SW480 (cell line): ENCODE measurements around the gene P3H2.

Source experiments
- DNase-seq: peaks from one replicate; pipeline ENCODE4 v3.0.0-alpha.2; 2016; ENCODE audit warnings: low spot score

P3H2 gene

GRCh38 chr3:189944285-189945145 lies 176.2 kb downstream of the P3H2 start:
- no peak for DNase-seq

GRCh38 chr3:189942948-189943347 lies 177.7 kb downstream of the P3H2 start:
- no peak for DNase-seq

DNA sequence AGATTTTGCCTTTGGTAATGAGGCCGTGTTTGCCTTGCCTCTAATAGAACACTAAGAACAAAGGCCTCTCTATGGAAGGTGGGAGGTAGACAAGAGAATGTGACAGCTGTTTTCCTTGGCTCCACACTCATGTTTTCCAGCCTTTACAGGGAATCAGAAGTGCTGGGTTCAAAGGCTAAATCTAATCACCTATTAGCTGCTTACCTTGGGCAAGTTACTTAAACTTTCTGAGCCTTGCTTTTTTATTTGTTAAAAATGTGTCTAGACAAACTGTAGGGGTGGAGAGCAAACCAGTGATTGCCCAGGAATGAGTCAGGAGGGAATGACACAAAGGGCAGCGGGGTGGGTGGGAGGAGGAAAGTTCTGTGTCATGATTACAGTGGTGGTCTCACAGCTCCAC lies 179.0 kb downstream of the P3H2 start:
- no peak for DNase-seq

- DNase-seq: no peak
Observed at GRCh38 chr3:189941125-189941524, 179.6 kb downstream of the P3H2 start.

DNA sequence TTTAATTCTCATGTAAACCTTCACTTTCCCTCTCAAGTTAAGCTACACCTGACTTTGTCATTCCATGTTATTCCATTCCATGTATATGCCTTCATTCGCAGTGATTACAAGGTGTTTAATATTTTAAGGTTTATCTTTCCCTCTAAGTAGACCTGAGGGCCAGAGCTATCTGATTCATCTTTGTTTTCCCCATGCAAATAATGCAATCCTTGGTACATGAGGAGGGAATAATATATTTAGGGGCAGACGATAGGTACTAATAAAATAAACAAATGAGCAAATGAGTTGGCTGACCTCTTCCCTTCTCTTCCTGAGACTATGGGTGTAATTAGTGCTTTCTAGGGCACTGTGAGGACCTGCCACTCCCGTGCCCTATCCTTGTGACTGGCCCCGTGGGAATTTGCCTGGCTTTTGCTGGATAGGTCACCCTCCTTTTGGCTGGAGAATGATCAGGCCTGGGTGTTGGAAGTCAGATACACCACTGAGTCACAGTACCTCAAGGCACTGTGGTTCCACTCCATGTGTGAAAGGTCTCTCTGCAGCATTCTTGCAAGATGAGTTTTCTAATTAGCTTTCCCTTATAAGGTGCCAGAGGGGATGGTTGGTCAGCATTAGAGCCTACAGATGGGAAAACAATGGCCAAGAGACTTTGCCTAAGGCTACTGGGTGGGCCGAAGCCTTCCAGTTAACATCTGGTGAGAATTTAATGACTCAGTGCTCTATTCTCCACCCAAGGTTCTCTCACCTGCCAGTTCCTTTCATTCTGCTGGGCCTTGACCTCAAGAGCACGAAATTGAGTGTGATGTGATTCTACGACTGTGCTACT lies 183.2 kb downstream of the P3H2 start:
- DNase-seq: peak; percentile 31

DNA sequence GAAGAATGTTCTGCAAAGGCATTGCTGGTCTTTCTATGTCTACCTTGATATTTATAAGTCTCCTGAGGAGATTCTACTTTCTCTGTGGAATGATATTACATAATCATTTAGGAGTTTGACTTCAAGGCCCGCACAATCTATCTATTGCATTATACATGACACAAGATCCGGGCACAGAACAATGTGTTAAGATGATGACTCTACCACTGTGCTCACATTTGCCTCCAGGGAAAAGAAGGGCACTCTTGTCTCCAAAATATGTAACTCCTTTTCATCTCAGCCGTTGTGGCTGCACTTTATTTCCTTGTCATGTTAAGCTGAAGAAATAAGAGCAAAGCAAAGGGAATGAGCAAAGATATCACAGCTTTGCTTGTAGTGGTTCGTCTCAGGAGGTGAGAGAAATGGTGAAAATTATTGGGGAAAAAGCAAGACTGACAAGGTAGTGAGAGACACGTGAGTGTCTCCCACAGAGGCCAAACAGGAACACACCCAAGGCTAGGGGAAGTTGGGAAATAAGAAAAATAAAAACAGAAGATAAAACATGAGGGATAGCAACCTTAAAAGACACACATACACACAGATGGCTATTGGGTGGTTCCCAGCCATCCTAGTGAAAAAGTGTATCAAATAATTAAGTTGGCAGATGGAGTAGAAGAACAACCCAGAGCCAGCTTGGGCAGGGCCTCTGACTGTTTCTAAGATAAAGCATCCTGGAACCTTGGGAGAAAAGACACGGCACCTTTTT lies 184.3 kb downstream of the P3H2 start:
- no peak for DNase-seq

GRCh38 chr3:189927975-189928895 lies 192.5 kb downstream of the P3H2 start:
- DNase-seq: no peak

GRCh38 chr3:189921770-189922169 lies 198.9 kb downstream of the P3H2 start:
- DNase-seq: no peak

DNA sequence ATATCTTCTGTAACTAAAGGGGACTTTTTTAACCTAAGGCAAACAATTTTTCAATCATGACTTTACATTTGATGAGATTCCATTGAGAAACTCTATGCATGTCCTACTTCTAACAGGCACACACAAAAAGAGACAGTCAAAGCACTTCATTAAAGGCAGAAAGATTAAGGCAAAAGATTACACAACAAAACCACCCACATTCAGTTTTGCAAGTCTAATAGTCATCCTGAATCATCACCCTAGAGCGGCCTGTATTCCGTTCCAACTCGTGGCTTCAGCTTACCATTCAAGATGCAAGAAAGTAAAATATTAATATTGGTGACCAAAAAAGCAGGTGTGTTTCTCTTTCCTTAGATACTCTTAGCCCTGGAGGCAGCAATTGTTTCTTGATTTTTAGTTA lies 205.9 kb downstream of the P3H2 start:
- no peak for DNase-seq

GRCh38 chr3:189911001-189911400 lies 209.7 kb downstream of the P3H2 start:
- DNase-seq: no peak

DNA sequence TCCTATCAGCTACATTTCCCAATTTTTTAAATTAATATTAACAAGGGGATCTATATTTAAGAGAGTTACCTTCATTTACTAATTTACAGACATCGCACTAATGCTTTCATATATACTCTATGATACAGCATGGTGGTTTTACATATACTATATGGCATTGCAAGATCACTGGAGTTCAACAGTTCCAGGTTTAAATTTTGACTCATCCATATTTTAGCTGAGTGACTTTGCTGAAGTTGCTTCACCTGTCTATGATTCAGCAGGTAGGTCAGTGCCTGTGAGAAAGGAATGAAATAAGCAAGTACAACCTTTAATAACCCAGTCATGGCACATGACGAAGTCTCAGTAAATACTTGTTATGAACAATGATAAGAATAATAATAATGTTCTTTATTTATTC lies 211.1 kb downstream of the P3H2 start:
- DNase-seq: no peak

DNA sequence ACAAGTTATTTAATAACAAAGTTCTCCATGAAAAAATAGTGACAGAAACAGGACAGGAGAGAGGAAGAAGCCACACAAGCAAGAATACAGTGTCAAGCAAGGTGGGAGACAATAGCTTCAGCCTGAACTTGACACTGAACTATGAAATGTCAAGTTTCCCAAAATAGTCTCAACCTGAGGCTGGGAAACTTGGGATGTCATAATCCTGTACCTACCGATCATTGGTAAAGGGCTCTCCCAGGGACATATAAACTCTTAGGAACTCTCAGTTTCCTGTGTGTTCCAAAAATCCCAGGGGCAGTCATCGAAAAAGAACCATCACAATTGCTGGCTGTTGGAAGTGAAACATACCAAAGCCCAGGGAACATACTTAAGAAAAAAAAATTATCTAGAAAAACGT lies 211.6 kb downstream of the P3H2 start:
- no peak for DNase-seq

GRCh38 chr3:189908646-189909045 lies 212.1 kb downstream of the P3H2 start:
- no peak for DNase-seq

DNA sequence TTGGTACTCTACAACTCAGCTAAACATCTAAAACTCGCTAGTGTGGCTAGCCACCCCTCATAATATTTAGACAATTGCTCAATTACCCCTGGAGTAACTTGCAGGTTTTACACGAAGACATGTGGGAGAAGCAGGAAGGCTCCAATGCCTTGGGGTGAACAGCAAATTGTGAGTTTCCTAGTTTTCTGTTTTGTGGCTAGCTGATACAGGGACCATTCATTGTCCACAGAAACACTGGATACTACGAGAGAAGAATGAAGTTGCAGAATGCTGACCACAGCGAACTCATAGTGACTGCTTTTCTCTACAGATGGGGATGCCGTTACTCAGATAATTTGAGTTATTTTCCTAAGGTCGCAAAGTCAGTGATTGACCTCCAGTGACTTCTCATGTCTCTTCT lies 212.9 kb downstream of the P3H2 start:
- DNase-seq: no peak
